Endodermal cell (in vitro differentiated cells): Measurements from ENCODE around the gene ACSL5. TPM values are rescaled to one million over a fixed set of nuclear protein-coding genes. Genes with fewer than 3 reads are reported as not detected.

Experiments used
- DNase-seq: peaks from one replicate; pipeline ENCODE4 v3.0.0-alpha.2; 2017
- H3K27ac ChIP-seq: 2 replicates; pipeline ENCODE4 v1.5.1; 2013; ENCODE audit warnings: mild to moderate bottlenecking, low read depth, low read length, moderate library complexity
- H3K27me3 ChIP-seq: 2 replicates; pipeline ENCODE4 v1.6.1; 2013; ENCODE audit warnings: mild to moderate bottlenecking, low read length, moderate library complexity; ENCODE audit not compliant: insufficient read depth, control insufficient read depth, poor library complexity, severe bottlenecking
- H3K36me3 ChIP-seq: 2 replicates; pipeline ENCODE4 v1.7.0; 2013; ENCODE audit warnings: mild to moderate bottlenecking, low read length, moderate library complexity; ENCODE audit not compliant: control insufficient read depth, insufficient read depth
- H3K4me1 ChIP-seq: one replicate; pipeline ENCODE4 v1.7.0; 2013; ENCODE audit warnings: low read length; ENCODE audit not compliant: control insufficient read depth, insufficient read depth
- H3K4me3 ChIP-seq: 2 replicates; pipeline ENCODE4 v1.5.1; 2013; ENCODE audit warnings: mild to moderate bottlenecking, low read length, moderate library complexity
- H3K9ac ChIP-seq: 2 replicates; pipeline ENCODE4 v1.6.1; 2013; ENCODE audit warnings: mild to moderate bottlenecking, low read length, moderate library complexity; ENCODE audit not compliant: poor library complexity, severe bottlenecking; ENCODE audit errors: extremely low read depth
- H3K9me3 ChIP-seq: 2 replicates; pipeline ENCODE4 v1.6.1; 2013; ENCODE audit warnings: mild to moderate bottlenecking, low read length, moderate library complexity; ENCODE audit not compliant: control insufficient read depth
- H3K27ac Mint-ChIP-seq: 2 replicates; pipeline ENCODE4 v1.8.0; 2020; ENCODE audit warnings: mixed read lengths
- H3K27me3 Mint-ChIP-seq: 2 replicates; pipeline ENCODE4 v1.8.0; 2021; ENCODE audit warnings: mild to moderate bottlenecking, mixed read lengths; ENCODE audit not compliant: insufficient read depth
- H3K36me3 Mint-ChIP-seq: 2 replicates; pipeline ENCODE4 v1.8.0; 2020; ENCODE audit warnings: low read depth, mixed read lengths
- H3K4me1 Mint-ChIP-seq: 2 replicates; pipeline ENCODE4 v1.8.0; 2020; ENCODE audit warnings: mixed read lengths
- H3K4me3 Mint-ChIP-seq: 2 replicates; pipeline ENCODE4 v1.8.0; 2020; ENCODE audit warnings: mild to moderate bottlenecking, moderate library complexity, mixed read lengths
- H3K9me3 Mint-ChIP-seq: 2 replicates; pipeline ENCODE4 v1.8.0; 2020; ENCODE audit warnings: mild to moderate bottlenecking, mixed read lengths
- CTCF ChIP-seq: fragments of 200-600 bp; sonication (generic); conservative IDR thresholded peaks from 2 replicates; pipeline ENCODE4 v1.5.0; 2021; ENCODE audit warnings: antibody characterized with exemption, mild to moderate bottlenecking
- WGBS, 2 experiments: methylation state at CpG; one replicate each; pipeline versions ENCODE4 v1.1.5 to v1.1.7; 2013; ENCODE audit warnings: missing lambda C conversion rate in 2 of 2, mixed read lengths in 1 of 2; ENCODE audit not compliant: insufficient coverage in 1 of 2, insufficient read length in 1 of 2; 5-methylcytosine and 5-hydroxymethylcytosine counted together
- total RNA-seq, 2 donors: library from RNA; stranded (reverse); fragmentation: NEBNext Ultra II Directional in 1 of 2; extraction: Animal tissue kit (Norgen Biotek cat#: 25700) in 1 of 2; gene quantifications; 2 replicates in 1 of 2; 3 replicates in 1 of 2; pipeline ENCODE4 v1.2.1, GENCODE V29; 2021

Gene ACSL5
- total RNA-seq, 2 donors from 2014 or later, result not detected

GRCh38 chr10:112333452-112333851, 40.5 kb upstream of the ACSL5 start:
- Mint-ChIP-seq H3K4me3 (no peak overlapping the region), H3K36me3 (no peaks in the 10 kb centered on the region), H3K9me3 (no peaks in the 10 kb centered on the region), H3K4me1 (peaks cover 13% of the 10 kb centered on the region), H3K27me3 (peaks cover 4% of the 10 kb centered on the region), H3K27ac (no peak overlapping the region)
- Histone ChIP-seq H3K4me1 (peaks cover 14% of the 10 kb centered on the region), H3K9ac (no peak overlapping the region), H3K36me3 (no peaks in the 10 kb centered on the region), H3K27me3 (no peaks in the 10 kb centered on the region), H3K9me3 (no peaks in the 10 kb centered on the region), H3K27ac (no peak overlapping the region), H3K4me3 (no peak overlapping the region)
- DNase-seq, result no peak
- WGBS, 2 experiments, result 50 to 70% methylated on average over 2 to 4 of the region's 4 CpGs
- TF ChIP-seq CTCF, result no peak

GRCh38 chr10:112335111-112335867, 38.6 kb upstream of the ACSL5 start:
- H3K27ac ChIP-seq, result no peak overlapping the region
- WGBS, 2 experiments, result 81 to 84% methylated on average over 2 to 5 of the region's 5 CpGs
- H3K9me3 ChIP-seq, result no peaks in the 10 kb centered on the region
- no peak overlapping the region for H3K27ac Mint-ChIP-seq
- no peaks in the 10 kb centered on the region for H3K36me3 ChIP-seq
- no peaks in the 10 kb centered on the region for H3K36me3 Mint-ChIP-seq
- H3K4me3 Mint-ChIP-seq, result no peak overlapping the region
- no peak overlapping the region for H3K9ac ChIP-seq
- H3K4me1 ChIP-seq, result peaks cover 14% of the 10 kb centered on the region
- H3K27me3 ChIP-seq, result no peaks in the 10 kb centered on the region
- H3K9me3 Mint-ChIP-seq, result no peaks in the 10 kb centered on the region
- H3K27me3 Mint-ChIP-seq, result peaks cover 8% of the 10 kb centered on the region
- DNase-seq, result no peak
- no peak for TF ChIP-seq CTCF
- no peak overlapping the region for H3K4me3 ChIP-seq
- peaks cover 13% of the 10 kb centered on the region for H3K4me1 Mint-ChIP-seq

GRCh38 chr10:112335868-112336265, 38.0 kb upstream of the ACSL5 start:
- DNase-seq, result no peak
- H3K36me3 ChIP-seq, result no peaks in the 10 kb centered on the region
- H3K4me1 ChIP-seq, result peaks cover 14% of the 10 kb centered on the region
- H3K4me3 Mint-ChIP-seq, result no peak overlapping the region
- H3K27ac Mint-ChIP-seq, result no peak overlapping the region
- TF ChIP-seq CTCF, result no peak
- H3K4me1 Mint-ChIP-seq, result peaks cover 13% of the 10 kb centered on the region
- H3K9ac ChIP-seq, result no peak overlapping the region
- 83 to 90% methylated on average over 4 of the region's 4 CpGs for WGBS, 2 experiments
- H3K9me3 Mint-ChIP-seq, result no peaks in the 10 kb centered on the region
- no peaks in the 10 kb centered on the region for H3K36me3 Mint-ChIP-seq
- no peak overlapping the region for H3K4me3 ChIP-seq
- H3K9me3 ChIP-seq, result no peaks in the 10 kb centered on the region
- H3K27ac ChIP-seq, result no peak overlapping the region
- H3K27me3 ChIP-seq, result no peaks in the 10 kb centered on the region
- H3K27me3 Mint-ChIP-seq, result peaks cover 8% of the 10 kb centered on the region
